Brain microvascular endothelial cell (primary cell): ENCODE data around the gene TEKT5.
A peak's percentile ranks its signal among the peaks of the same experiment; 100 is the strongest.

Experiments
- DNase-seq: peaks from one replicate; pipeline ENCODE4 v3.0.0-alpha.2; 2020
- H3K27ac ChIP-seq: fragments of 250-450 bp; sonication (Bioruptor Pico); 2 replicates; pipeline ENCODE4 v1.5.1; 2020; ENCODE audit warnings: mild to moderate bottlenecking, moderate library complexity
- H3K27me3 ChIP-seq: fragments of 250-450 bp; sonication (Bioruptor Pico); replicated peaks from 2 replicates; pipeline ENCODE4 v1.5.1; 2020; ENCODE audit warnings: mild to moderate bottlenecking
- H3K36me3 ChIP-seq: fragments of 250-450 bp; sonication (Bioruptor Pico); replicated peaks from 2 replicates; pipeline ENCODE4 v1.5.1; 2020; ENCODE audit warnings: mild to moderate bottlenecking
- H3K4me3 ChIP-seq: 2 replicates; pipeline ENCODE4 v1.5.1; 2011; ENCODE audit warnings: low read depth, mild to moderate bottlenecking, control low read depth, low read length, moderate library complexity
- in situ Hi-C: cut with HindIII; loops from 2 replicates; pipeline ENCODE4 v1.10.0; 2017; ENCODE audit warnings: low sequenced_read_pairs, low pct_ligation_motif_present
- TF ChIP-seq, protein P1 (sequence below): IDR thresholded peaks from 2 replicates; pipeline ENCODE4 v1.5.1; 2011; ENCODE audit warnings: low read depth, mild to moderate bottlenecking, moderate library complexity, low read length, control low read depth, inconsistent platforms; ENCODE audit errors: missing control alignments

Gene TEKT5

DNA sequence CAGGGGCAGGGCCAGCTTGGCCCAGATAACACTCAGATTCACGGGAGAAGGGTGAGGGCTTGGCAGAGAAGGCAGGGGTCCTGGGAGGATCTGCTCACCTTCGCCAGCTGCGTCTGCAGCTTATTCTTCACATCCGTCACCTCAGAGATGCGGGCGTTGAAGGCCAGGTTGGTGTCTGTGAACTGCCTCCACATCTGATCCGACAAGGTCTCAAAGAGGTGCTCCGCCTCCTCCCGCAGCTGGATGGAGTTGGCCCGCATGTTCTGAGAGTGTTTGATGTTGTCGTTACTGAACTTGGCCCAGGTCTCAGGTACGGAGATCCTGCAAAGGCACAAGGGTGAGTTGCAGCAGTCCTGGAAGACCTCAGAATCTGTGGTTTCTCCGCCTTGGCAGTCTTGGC is 18.9 kb downstream of the TEKT5 start:
- in situ Hi-C loops: no loop called here
- Histone ChIP-seq H3K27ac (no peak overlapping the region), H3K36me3 (no peaks in the 10 kb centered on the region), H3K27me3 (no peaks in the 10 kb centered on the region), H3K4me3 (no peak overlapping the region)
- TF ChIP-seq, protein P1, sequence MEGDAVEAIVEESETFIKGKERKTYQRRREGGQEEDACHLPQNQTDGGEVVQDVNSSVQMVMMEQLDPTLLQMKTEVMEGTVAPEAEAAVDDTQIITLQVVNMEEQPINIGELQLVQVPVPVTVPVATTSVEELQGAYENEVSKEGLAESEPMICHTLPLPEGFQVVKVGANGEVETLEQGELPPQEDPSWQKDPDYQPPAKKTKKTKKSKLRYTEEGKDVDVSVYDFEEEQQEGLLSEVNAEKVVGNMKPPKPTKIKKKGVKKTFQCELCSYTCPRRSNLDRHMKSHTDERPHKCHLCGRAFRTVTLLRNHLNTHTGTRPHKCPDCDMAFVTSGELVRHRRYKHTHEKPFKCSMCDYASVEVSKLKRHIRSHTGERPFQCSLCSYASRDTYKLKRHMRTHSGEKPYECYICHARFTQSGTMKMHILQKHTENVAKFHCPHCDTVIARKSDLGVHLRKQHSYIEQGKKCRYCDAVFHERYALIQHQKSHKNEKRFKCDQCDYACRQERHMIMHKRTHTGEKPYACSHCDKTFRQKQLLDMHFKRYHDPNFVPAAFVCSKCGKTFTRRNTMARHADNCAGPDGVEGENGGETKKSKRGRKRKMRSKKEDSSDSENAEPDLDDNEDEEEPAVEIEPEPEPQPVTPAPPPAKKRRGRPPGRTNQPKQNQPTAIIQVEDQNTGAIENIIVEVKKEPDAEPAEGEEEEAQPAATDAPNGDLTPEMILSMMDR: no peak
- no peak for DNase-seq

DNA sequence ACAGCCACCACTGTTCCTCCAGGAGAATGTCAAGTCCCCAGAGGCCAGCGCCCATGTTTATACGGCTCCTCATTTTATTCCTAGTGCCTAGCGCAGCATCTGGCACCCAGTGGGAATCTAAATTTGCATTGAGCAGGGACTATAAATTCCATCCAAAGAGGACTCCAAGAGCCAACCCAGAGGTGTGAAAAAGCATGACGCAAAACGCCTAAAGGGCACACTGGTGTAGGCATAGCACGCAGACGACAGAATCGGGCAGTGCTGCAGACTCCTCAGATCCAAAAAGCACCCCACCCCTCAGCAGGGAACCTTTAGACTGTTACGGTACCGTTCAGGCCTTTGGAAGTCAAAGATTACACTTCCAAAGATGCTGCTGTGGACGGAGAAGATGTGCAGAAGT is 19.5 kb downstream of the TEKT5 start:
- DNase-seq: no peak
- Histone ChIP-seq H3K36me3 (no peaks in the 10 kb centered on the region), H3K4me3 (no peak overlapping the region), H3K27ac (no peak overlapping the region), H3K27me3 (no peaks in the 10 kb centered on the region)
- in situ Hi-C loops: no loop called here
- TF ChIP-seq, protein P1: no peak

DNA sequence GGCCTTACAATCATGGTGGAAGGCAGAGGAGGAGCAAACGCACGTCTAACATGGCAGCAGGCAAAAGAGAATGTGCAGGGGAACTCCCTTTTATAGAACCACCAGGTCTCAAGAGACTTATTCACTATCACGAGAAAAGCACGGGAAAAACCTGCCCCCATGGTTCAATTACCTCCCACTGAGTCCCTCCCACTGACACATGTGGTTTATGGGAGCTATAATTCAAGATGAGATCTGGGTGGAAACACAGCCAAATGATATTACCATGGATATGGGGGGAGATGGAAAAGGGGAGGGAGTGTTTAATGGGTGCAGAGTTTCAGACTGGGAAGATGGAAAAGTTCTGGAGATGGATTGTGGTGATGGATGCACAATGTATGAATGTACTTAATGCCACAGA is 23.0 kb downstream of the TEKT5 start:
- no peaks in the 10 kb centered on the region for H3K36me3 ChIP-seq
- no peak overlapping the region for H3K4me3 ChIP-seq
- DNase-seq: no peak
- TF ChIP-seq, protein P1: no peak
- no peaks in the 10 kb centered on the region for H3K27me3 ChIP-seq
- no peak overlapping the region for H3K27ac ChIP-seq
- in situ Hi-C loops: no loop called here

DNA sequence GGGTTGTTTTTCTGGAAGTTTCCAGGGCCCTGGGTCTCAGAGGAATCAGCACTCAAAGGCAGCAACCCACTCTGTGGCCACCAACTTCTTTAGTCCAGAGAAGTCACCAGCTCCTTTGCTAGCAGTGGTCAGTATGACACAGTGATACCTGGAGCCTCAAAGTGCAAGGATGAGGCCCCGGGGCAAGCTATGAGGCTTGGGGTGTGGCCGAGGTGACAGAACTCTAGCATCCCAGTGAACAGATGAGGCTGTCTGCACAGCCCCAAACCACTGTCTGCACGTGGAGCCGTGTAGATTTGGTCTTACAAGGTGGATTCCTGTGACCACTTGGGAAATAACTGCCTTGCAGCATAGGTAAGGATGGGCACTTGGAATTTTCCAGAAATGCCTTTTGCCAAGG is 24.9 kb downstream of the TEKT5 start:
- Histone ChIP-seq H3K27ac (no peak overlapping the region), H3K36me3 (no peaks in the 10 kb centered on the region), H3K27me3 (no peaks in the 10 kb centered on the region), H3K4me3 (no peak overlapping the region)
- no peak for DNase-seq
- TF ChIP-seq, protein P1: no peak
- in situ Hi-C loops: no loop called here

DNA sequence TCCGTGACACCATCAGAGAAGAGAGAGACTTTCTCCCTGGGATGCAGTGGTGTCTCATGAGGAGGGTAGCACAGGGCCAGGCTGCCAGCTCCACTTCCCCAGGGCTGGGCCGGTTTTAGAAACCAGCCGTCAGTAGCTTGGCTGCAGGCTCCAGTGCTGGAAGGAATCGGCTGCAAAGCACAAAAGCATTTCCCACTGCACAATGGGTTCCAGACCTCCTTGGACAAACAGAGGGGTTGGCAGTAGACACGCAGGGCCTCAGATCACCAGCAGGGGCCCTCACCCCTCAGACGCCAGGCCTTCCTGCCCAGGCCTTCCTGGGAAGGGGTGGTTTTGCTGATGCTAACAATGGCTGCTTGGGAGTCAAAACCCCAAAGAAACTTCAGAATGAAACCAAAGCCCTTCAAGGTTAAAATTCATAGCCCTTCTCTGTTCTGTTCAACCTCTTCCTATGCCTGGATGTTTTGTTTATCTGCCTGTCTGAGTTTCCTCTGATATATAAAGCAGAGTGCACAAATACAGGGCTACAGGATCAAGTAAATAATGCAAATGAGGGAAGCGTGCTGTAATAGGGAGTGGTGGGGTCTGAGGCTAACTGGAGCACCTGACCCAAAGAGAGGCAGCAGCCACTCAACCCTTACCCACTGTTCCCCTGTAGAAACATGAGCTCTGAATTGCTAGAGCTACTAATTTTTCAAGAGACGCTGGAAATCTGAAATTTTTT is 26.2 kb downstream of the TEKT5 start:
- in situ Hi-C loops: no loop called here
- Histone ChIP-seq H3K36me3 (no peaks in the 10 kb centered on the region), H3K27me3 (no peaks in the 10 kb centered on the region), H3K27ac (no peak overlapping the region), H3K4me3 (no peak overlapping the region)
- DNase-seq: peak; percentile 27
- TF ChIP-seq, protein P1: peak; percentile 84

DNA sequence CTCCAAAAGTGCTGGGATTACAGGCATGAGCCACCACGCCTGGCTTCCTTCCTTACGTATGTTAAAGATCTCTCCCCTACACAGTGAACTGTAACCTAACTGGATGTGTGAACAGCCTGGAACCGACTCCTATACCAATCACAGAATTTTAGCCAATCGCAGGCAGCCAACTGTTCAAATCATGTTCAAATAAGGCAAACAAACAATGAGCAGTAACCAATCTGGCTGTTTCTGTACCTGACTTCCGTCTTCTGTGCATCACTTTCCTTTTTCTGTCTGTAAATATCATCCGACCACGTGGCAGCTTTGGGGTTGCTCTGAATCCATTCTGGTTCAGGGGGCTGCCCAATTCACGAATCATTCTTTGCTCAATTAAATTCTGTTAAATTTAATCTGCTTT is 27.5 kb downstream of the TEKT5 start:
- H3K27ac ChIP-seq: no peak overlapping the region
- no peak overlapping the region for H3K4me3 ChIP-seq
- DNase-seq: no peak
- no peaks in the 10 kb centered on the region for H3K27me3 ChIP-seq
- in situ Hi-C loops: no loop called here
- H3K36me3 ChIP-seq: no peaks in the 10 kb centered on the region
- TF ChIP-seq, protein P1: no peak
